Epidermal melanocyte (primary cell): ENCODE results near the gene RNF157.

Experiments
- DNase-seq: peaks from one replicate; pipeline ENCODE4 v3.0.0; 2011; ENCODE audit warnings: low spot score; ENCODE audit not compliant: insufficient read length

Gene RNF157

GRCh38 chr17:76159157-76159556 lies 81.1 kb downstream of the RNF157 start:
- DNase-seq = no peak

- no peak for DNase-seq
Measured at GRCh38 chr17:76157759-76158158, 82.5 kb downstream of the RNF157 start.

GRCh38 chr17:76156662-76156991 lies 83.7 kb downstream of the RNF157 start:
- DNase-seq = no peak

GRCh38 chr17:76155988-76156661 lies 84.2 kb downstream of the RNF157 start:
- DNase-seq = no peak

- DNase-seq = no peak
Measured at GRCh38 chr17:76154936-76155845, 85.1 kb downstream of the RNF157 start.

GRCh38 chr17:76154292-76154691 lies 86.0 kb downstream of the RNF157 start:
- DNase-seq = no peak

- DNase-seq = no peak
Measured at GRCh38 chr17:76153640-76154039, 86.7 kb downstream of the RNF157 start.

- DNase-seq = no peak
Measured at GRCh38 chr17:76153202-76153601, 87.1 kb downstream of the RNF157 start.

- DNase-seq = no peak
Measured at GRCh38 chr17:76152591-76152990, 87.7 kb downstream of the RNF157 start.

- DNase-seq = no peak
Measured at GRCh38 chr17:76151896-76152454, 88.3 kb downstream of the RNF157 start.

GRCh38 chr17:76150712-76151622 lies 89.3 kb downstream of the RNF157 start:
- DNase-seq = no peak

- no peak for DNase-seq
Measured at GRCh38 chr17:76149214-76149613, 91.1 kb downstream of the RNF157 start.

- DNase-seq = no peak
Measured at GRCh38 chr17:76148015-76148326, 92.3 kb downstream of the RNF157 start.

- DNase-seq = no peak
Measured at GRCh38 chr17:76147211-76148014, 92.9 kb downstream of the RNF157 start.

GRCh38 chr17:76146053-76146851 lies 94.0 kb downstream of the RNF157 start:
- no peak for DNase-seq

GRCh38 chr17:76145231-76146052 lies 94.9 kb downstream of the RNF157 start:
- no peak for DNase-seq

- no peak for DNase-seq
Measured at GRCh38 chr17:76142585-76143041, 97.7 kb downstream of the RNF157 start.

- no peak for DNase-seq
Measured at GRCh38 chr17:76142039-76142584, 98.2 kb downstream of the RNF157 start.
